Heart right ventricle (tissue), 16 donors: ENCODE results near the gene EPB41L2. TPM values are rescaled to one million over a fixed set of nuclear protein-coding genes. Genes with fewer than 3 reads are reported as not detected.

Experiments used
- ATAC-seq, 8 donors: fragments of 200-7000 bp; cut with Tn5 transposase; one replicate each; pipeline ENCODE4 v1.9.1; 2020; ENCODE audit warnings: mild to moderate bottlenecking in 8 of 8, moderate library complexity in 8 of 8, moderate number of reproducible peaks in 1 of 8
- DNase-seq, 2 donors: peaks; one replicate each; pipeline ENCODE4 v3.0.0-alpha.2; 2020
- H3K27ac ChIP-seq, 10 donors: fragments of 200-600 bp; sonication (generic) in 2 of 10; one replicate each; pipeline versions ENCODE4 v1.5.0 to v1.8.0; 2020 to 2022; ENCODE audit warnings: mild to moderate bottlenecking in 3 of 10
- H3K27me3 ChIP-seq, 7 donors: fragments of 200-600 bp; one replicate each; pipeline ENCODE4 v1.8.0; 2021 to 2022; ENCODE audit warnings: mild to moderate bottlenecking in 2 of 7
- H3K36me3 ChIP-seq, 9 donors: fragments of 200-600 bp; sonication (generic) in 1 of 9; one replicate each; pipeline versions ENCODE4 v1.5.0 to v1.8.0; 2020 to 2022; ENCODE audit warnings: mild to moderate bottlenecking in 2 of 9
- H3K4me1 ChIP-seq, 9 donors: fragments of 200-600 bp; sonication (generic) in 1 of 9; one replicate each; pipeline versions ENCODE4 v1.5.0 to v1.8.0; 2020 to 2022; ENCODE audit warnings: mild to moderate bottlenecking in 4 of 9
- H3K4me3 ChIP-seq, 10 donors: fragments of 200-600 bp; sonication (generic) in 2 of 10; one replicate each; pipeline versions ENCODE4 v1.5.0 to v1.8.0; 2020 to 2022; ENCODE audit warnings: mild to moderate bottlenecking in 7 of 10, moderate library complexity in 2 of 10
- H3K9me3 ChIP-seq, 11 donors: fragments of 200-600 bp in 10 of 11; sonication (generic) in 2 of 11; one replicate each; pipeline versions ENCODE4 v1.5.0 to v1.8.0; 2013 to 2022; ENCODE audit warnings: mild to moderate bottlenecking in 2 of 11, control low read depth in 1 of 11, moderate library complexity in 1 of 11
- CTCF ChIP-seq, 9 donors: fragments of 200-600 bp; sonication (generic) in 2 of 9; IDR thresholded peaks; one replicate each; pipeline versions ENCODE4 v1.5.0 to v1.8.0; 2021 to 2022; ENCODE audit warnings: antibody characterized with exemption in 9 of 9, mild to moderate bottlenecking in 5 of 9, moderate library complexity in 1 of 9
- WGBS, 2 donors: extraction: QIAGEN DNeasy Blood & Tissue Kit; methylation state at CpG; one replicate each; pipeline ENCODE4 v1.1.7; 2013; ENCODE audit warnings: inconsistent platforms in 1 of 2; 5-methylcytosine and 5-hydroxymethylcytosine counted together
- intact Hi-C, 10 donors: fragments of 100-400 bp; cut with DNase I; formaldehyde crosslinking; loops; one replicate each; pipeline versions ENCODE4 v1.11.1 to v1.14.2; 2022
- polyA plus RNA-seq, 2 donors: library from polyadenylated mRNA; stranded (reverse); fragments of 200-250 nt; gene quantifications; one replicate each; pipeline ENCODE4 v1.2.3, GENCODE V29; 2013
- total RNA-seq, 10 donors: library from RNA; stranded (reverse); fragmentation: NEBNext Ultra II Directional in 3 of 10; extraction: Animal tissue kit (Norgen Biotek cat#: 25700) in 3 of 10; gene quantifications; one replicate each; pipeline versions ENCODE4 v1.2.1 to v1.2.4, GENCODE V29; 2021 to 2023
- donor health status: Arrhythmogenic right ventricular cardiomyopathy.
- donor health status: ischemic (EF 13 %, LVEDD 7.1; RV severe dilation, severe dysfunction).
- donor health status: healthy with polysubstance abuse.
- donor health status: DM: no; HTN: yes; CAD: no.
- donor health status: DM: no; HTN: no; CAD: no.
- donor health status: ischemic (EF 25% LVEDD 6.9; RV normal size, moderate dysfunction).
- donor health status: ischemic (EF 25% LVEDD 5.7; RV mildly dilated, moderate dysfunction).
- donor health status: healthy.
- donor health status: DM: yes; HTN: yes; CAD: no.
- donor health status: Ischemic cardiomyopathy.
- donor health status: ischemic (EF 35%, LVEDD 5.7; RV mildly dilated, moderate dysfunction).
- donor health status: nonischemic (EF 11% LVEDD 7.7; RV severe dilation, severe dysfunction).
- donor health status: DM: yes; HTN: yes; CAD: no.
- donor health status: PGD.
- donor health status: ischemic (EF 29% LVEDD 5.4; RV normal size, mild dysfunction).
- donor health status: nonischemic (EF 23%, LVEDD 6.1; RV moderate dilation, normal function).

The EPB41L2 gene
- total and polyA plus RNA-seq, 12 donors, result 18.0 to 98.6 (median 55.1) TPM

DNA sequence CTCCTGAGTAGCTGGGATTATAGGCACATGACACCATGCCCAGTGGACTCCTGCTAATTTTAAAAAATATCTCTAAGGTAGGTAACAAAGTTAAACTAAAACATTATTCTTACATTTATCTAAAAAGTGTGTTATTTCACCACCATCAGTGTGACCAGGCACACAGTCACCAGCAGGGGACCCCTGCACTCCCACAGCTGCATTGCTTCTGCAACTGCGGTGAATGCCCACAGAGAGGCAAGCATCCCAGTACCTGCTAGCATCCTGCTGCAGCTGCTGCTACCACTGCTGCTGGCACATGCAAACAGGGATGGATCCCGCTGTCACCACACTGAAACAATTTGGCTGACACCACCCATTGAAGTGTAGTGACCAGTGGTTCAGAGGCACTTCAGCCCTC, 21.9 kb upstream of the EPB41L2 start:
- Histone ChIP-seq H3K27ac (no peak overlapping the region), H3K36me3 (no peaks in the 10 kb centered on the region), H3K4me3 (no peak overlapping the region), H3K9me3 (peaks cover 0 to 21% (median 0%) of the 10 kb centered on the region in 11 donors), H3K27me3 (no peaks in the 10 kb centered on the region), H3K4me1 (no peaks in the 10 kb centered on the region)
- no peak for TF ChIP-seq CTCF (IDR thresholded peaks at IDR 0.05)
- no peak for ATAC-seq
- DNase-seq, result no peak
- intact Hi-C loops, result no loop called here
- 93% methylated on average over 2 of the region's 2 CpGs for WGBS, 2 donors

- H3K27me3 ChIP-seq, result no peaks in the 10 kb centered on the region
- WGBS, 2 donors, result 79% methylated on average over 3 of the region's 3 CpGs
- no peak overlapping the region for H3K27ac ChIP-seq
- H3K9me3 ChIP-seq, result peaks cover 0 to 21% (median 0%) of the 10 kb centered on the region in 11 donors
- no peaks in the 10 kb centered on the region for H3K4me1 ChIP-seq
- TF ChIP-seq CTCF (IDR thresholded peaks at IDR 0.05), result no peak
- no peak for DNase-seq
- intact Hi-C loops, result no loop called here
- no peak overlapping the region for H3K4me3 ChIP-seq
- ATAC-seq, result no peak
- H3K36me3 ChIP-seq, result no peaks in the 10 kb centered on the region
Measured at GRCh38 chr6:131083687-131084086, 20.6 kb upstream of the EPB41L2 start.

GRCh38 chr6:131082335-131082734, 19.3 kb upstream of the EPB41L2 start:
- WGBS, 2 donors, result 83 to 84% methylated on average over 1 of the region's 1 CpG
- no peak for DNase-seq
- ATAC-seq, result no peak
- no peak for TF ChIP-seq CTCF (IDR thresholded peaks at IDR 0.05)
- Histone ChIP-seq H3K27ac (no peak overlapping the region), H3K27me3 (no peaks in the 10 kb centered on the region), H3K4me1 (no peaks in the 10 kb centered on the region), H3K36me3 (no peaks in the 10 kb centered on the region), H3K9me3 (peaks cover 0 to 17% (median 0%) of the 10 kb centered on the region in 11 donors), H3K4me3 (no peak overlapping the region)
- intact Hi-C loops, result no loop called here

- Histone ChIP-seq H3K4me1 (no peaks in the 10 kb centered on the region), H3K27ac (no peak overlapping the region), H3K27me3 (no peaks in the 10 kb centered on the region), H3K4me3 (no peak overlapping the region), H3K9me3 (no peaks in the 10 kb centered on the region), H3K36me3 (no peaks in the 10 kb centered on the region)
- intact Hi-C loops, result no loop called here
- DNase-seq (no peak), ATAC-seq (no peak)
- 94% methylated on average over 6 of the region's 6 CpGs for WGBS, 2 donors
- no peak for TF ChIP-seq CTCF (IDR thresholded peaks at IDR 0.05)
Measured at GRCh38 chr6:131080084-131080483, 17.0 kb upstream of the EPB41L2 start.
